C1 segment of cervical spinal cord (tissue), 14 donors: ENCODE measurements around the gene FBXL17.

Experiments used
- DNase-seq, 14 donors: peaks; one replicate each; lab custom pipeline; 2025; lab: John Stamatoyannopoulos, UW

The FBXL17 gene

GRCh38 chr5:108249785-108250426, 132.0 kb downstream of the FBXL17 start:
- no peak for DNase-seq

GRCh38 chr5:108249095-108249784, 132.7 kb downstream of the FBXL17 start:
- DNase-seq, result no peak

- DNase-seq, result no peak
Observed at GRCh38 chr5:108238936-108239887, 142.7 kb downstream of the FBXL17 start.

- no peak for DNase-seq
Observed at GRCh38 chr5:108238461-108238860, 143.4 kb downstream of the FBXL17 start.

- no peak for DNase-seq
Observed at GRCh38 chr5:108233617-108234155, 148.2 kb downstream of the FBXL17 start.

- no peak for DNase-seq
Observed at GRCh38 chr5:108232805-108233204, 149.1 kb downstream of the FBXL17 start.

- DNase-seq, result no peak
Observed at GRCh38 chr5:108222011-108222410, 159.9 kb downstream of the FBXL17 start.

- DNase-seq, result no peak
Observed at GRCh38 chr5:108220834-108221233, 161.1 kb downstream of the FBXL17 start.

GRCh38 chr5:108216890-108217289, 165.0 kb downstream of the FBXL17 start:
- no peak for DNase-seq

- no peak for DNase-seq
Observed at GRCh38 chr5:108214857-108215256, 167.0 kb downstream of the FBXL17 start.

- DNase-seq, result no peak
Observed at GRCh38 chr5:108212775-108213346, 169.0 kb downstream of the FBXL17 start.

- no peak for DNase-seq
Observed at GRCh38 chr5:108206707-108207106, 175.2 kb downstream of the FBXL17 start.

- no peak for DNase-seq
Observed at GRCh38 chr5:108201721-108202120, 180.2 kb downstream of the FBXL17 start.

GRCh38 chr5:108196276-108196675, 185.6 kb downstream of the FBXL17 start:
- no peak for DNase-seq

- no peak for DNase-seq
Observed at GRCh38 chr5:108193021-108193795, 188.7 kb downstream of the FBXL17 start.

- no peak for DNase-seq
Observed at GRCh38 chr5:108184940-108185339, 197.0 kb downstream of the FBXL17 start.

- no peak for DNase-seq
Observed at GRCh38 chr5:108181975-108182374, 199.9 kb downstream of the FBXL17 start.

GRCh38 chr5:108174286-108174685, 207.6 kb downstream of the FBXL17 start:
- DNase-seq, result no peak

- no peak for DNase-seq
Observed at GRCh38 chr5:108171759-108172158, 210.1 kb downstream of the FBXL17 start.

GRCh38 chr5:108168915-108169314, 213.0 kb downstream of the FBXL17 start:
- DNase-seq, result no peak

- DNase-seq, result no peak
Observed at GRCh38 chr5:108167174-108167573, 214.7 kb downstream of the FBXL17 start.
